H1 (cell line): ENCODE data around the gene OMP.

ENCODE experiments used
- CEBPB ChIP-seq: IDR thresholded peaks from 2 replicates; pipeline ENCODE4 v1.6.1; 2012; ENCODE audit warnings: low read depth, low read length
- EGR1 ChIP-seq: IDR thresholded peaks from 2 replicates; pipeline ENCODE4 v1.6.1; 2011; ENCODE audit warnings: low read depth, low read length, borderline replicate concordance
- MAX ChIP-seq: IDR thresholded peaks from 2 replicates; pipeline ENCODE4 v1.6.1; 2012; ENCODE audit warnings: inconsistent platforms
- POLR2A ChIP-seq, 2 experiments: IDR thresholded peaks; 1 replicate in 1 of 2; 2 replicates in 1 of 2; pipeline ENCODE4 v1.6.1; 2011; ENCODE audit warnings: low read depth in 2 of 2, low read length in 2 of 2, mild to moderate bottlenecking in 2 of 2; ENCODE audit errors: control extremely low read depth in 1 of 2
- POLR2AphosphoS5 ChIP-seq: IDR thresholded peaks from 2 replicates; pipeline ENCODE4 v1.6.1; 2011; ENCODE audit warnings: low read depth, low read length
- RNF2 ChIP-seq: fragments of 200-900, 300-1000 bp; sonication (generic); IDR thresholded peaks from 2 replicates; pipeline ENCODE4 v1.7.1; 2016; ENCODE audit warnings: borderline replicate concordance, low read depth, mild to moderate bottlenecking, antibody characterized with exemption, low read length; ENCODE audit not compliant: poor library complexity, severe bottlenecking; ENCODE audit errors: missing control alignments
- TCF12 ChIP-seq: IDR thresholded peaks from 2 replicates; pipeline ENCODE4 v1.6.1; 2011; ENCODE audit warnings: low read depth, mild to moderate bottlenecking, low read length
- TF ChIP-seq, protein P1 (sequence below), 3 experiments: IDR thresholded peaks; 1 replicate in 2 of 3; 2 replicates in 1 of 3; pipeline versions ENCODE4 v1.5.1 to v1.6.1; 2011; ENCODE audit warnings: low read length in 3 of 3, mild to moderate bottlenecking in 3 of 3, inconsistent platforms in 2 of 3, low read depth in 1 of 3, moderate library complexity in 1 of 3; ENCODE audit not compliant: insufficient read depth in 1 of 3; ENCODE audit errors: control extremely low read depth in 1 of 3

DNA sequence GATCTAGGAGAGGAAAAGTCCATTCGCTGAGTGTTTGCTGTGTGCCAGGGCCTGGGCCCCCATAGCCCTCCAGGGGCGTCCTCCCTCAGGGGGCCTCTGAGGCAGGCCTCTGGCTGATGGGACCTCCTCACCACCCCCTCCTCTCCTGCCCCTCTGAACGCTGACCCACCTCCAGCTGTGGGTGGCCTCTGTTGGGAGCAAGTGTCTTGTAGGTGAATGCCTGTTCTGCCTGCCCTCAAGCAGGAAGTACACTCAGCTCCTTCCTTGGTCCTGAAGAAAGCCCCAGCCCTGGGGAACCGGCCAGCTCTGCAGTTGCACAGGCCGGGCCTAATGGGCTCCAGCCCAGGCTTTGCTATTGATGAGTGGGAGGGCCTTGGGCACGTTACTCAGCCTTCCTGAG, 28.9 kb downstream of the OMP start:
- TF ChIP-seq, protein P1, sequence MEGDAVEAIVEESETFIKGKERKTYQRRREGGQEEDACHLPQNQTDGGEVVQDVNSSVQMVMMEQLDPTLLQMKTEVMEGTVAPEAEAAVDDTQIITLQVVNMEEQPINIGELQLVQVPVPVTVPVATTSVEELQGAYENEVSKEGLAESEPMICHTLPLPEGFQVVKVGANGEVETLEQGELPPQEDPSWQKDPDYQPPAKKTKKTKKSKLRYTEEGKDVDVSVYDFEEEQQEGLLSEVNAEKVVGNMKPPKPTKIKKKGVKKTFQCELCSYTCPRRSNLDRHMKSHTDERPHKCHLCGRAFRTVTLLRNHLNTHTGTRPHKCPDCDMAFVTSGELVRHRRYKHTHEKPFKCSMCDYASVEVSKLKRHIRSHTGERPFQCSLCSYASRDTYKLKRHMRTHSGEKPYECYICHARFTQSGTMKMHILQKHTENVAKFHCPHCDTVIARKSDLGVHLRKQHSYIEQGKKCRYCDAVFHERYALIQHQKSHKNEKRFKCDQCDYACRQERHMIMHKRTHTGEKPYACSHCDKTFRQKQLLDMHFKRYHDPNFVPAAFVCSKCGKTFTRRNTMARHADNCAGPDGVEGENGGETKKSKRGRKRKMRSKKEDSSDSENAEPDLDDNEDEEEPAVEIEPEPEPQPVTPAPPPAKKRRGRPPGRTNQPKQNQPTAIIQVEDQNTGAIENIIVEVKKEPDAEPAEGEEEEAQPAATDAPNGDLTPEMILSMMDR (IDR thresholded peaks at IDR 0.05; ENCODE audit: control extremely low read depth in 1 of 3, insufficient read depth in 1 of 3, low read depth in 1 of 3, low read length in 3 of 3) = no peak
- TF ChIP-seq EGR1 (no peak), POLR2A (IDR thresholded peaks at IDR 0.05; ENCODE audit: control extremely low read depth in 1 of 2, low read depth in 2 of 2, low read length in 2 of 2) (no peak), MAX (no peak), RNF2 (no peak), CEBPB (no peak), TCF12 (no peak), POLR2AphosphoS5 (no peak)
